HG02571 (cell line): ENCODE results near the gene TPI1.

Experiments used
- ATAC-seq: cut with Tn5 transposase; IDR thresholded peaks from one replicate; pipeline ENCODE4 v1.9.1; 2021; ENCODE audit warnings: mild to moderate bottlenecking, moderate library complexity; ENCODE audit not compliant: unreplicated experiment

TPI1 gene

DNA sequence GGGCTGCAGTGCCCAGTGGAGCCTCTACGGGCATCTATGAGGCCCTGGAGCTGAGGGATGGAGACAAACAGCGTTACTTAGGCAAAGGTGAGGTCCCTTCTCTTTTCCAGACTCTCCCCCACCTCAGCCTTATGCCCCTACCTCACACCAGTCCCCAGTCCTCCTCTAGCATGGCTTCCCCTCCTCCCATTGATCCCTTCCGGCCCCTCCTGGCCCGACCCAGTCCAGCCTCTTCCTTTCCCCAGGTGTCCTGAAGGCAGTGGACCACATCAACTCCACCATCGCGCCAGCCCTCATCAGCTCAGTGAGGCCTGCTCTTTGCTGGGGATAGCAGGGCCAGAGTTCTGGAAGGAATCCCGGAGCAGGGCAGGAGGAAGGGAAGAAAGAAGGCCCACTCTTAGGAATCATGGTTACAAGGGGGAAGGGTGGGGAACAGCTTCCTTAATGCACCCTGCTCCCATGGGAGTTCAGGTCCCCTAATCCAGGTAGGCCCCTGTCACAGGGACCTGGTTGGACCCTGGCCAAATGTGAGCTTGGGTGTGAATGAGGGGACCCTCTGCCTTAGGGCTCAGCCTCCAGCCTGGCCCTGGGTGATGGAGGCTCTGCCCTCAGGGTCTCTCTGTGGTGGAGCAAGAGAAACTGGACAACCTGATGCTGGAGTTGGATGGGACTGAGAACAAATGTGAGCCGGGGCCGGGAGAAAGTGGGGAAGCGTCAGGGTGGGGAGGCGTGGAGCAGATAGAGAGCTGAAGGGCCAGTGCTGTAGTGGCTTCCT is 49.3 kb downstream of the TPI1 start:
- ATAC-seq = no peak

DNA sequence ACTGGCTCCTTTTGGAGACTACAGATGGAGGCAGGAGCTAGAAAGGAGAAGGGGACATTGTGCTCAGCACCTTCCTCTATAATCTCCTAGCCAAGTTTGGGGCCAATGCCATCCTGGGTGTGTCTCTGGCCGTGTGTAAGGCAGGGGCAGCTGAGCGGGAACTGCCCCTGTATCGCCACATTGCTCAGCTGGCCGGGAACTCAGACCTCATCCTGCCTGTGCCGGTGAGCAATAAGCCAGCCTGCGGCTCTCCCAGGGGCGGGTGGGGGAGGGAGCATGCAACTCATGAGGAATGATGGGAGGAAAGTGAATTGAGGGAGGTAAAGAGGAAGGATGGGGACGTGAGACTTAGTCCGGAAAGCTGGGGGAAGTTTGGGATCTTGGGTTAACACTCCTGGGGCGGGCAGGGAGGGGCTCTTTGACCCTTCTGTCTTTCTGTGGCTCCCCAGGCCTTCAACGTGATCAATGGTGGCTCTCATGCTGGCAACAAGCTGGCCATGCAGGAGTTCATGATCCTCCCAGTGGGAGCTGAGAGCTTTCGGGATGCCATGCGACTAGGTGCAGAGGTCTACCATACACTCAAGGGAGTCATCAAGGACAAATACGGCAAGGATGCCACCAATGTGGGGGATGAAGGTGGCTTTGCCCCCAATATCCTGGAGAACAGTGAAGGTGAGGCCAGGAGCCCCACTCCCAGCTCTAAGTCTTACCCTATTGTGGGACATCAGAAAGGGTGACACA is 50.3 kb downstream of the TPI1 start:
- ATAC-seq = no peak

DNA sequence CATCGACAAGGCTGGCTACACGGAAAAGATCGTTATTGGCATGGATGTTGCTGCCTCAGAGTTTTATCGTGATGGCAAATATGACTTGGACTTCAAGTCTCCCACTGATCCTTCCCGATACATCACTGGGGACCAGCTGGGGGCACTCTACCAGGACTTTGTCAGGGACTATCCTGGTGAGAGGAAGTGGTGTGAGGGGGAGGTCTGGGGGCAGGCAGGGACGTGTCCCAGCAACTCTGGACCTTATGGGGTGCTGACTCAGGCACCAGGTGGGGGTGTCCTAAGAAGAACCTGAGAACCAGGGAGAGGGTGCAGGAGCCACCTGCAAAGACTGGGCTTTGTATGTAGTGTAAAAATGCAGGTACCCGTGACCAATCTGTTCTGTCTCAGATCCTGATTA is 52.3 kb downstream of the TPI1 start:
- ATAC-seq = no peak
